GM19023 (cell line): ENCODE measurements around the gene SERPINA4.

ENCODE experiments used
- ATAC-seq: cut with Tn5 transposase; IDR thresholded peaks from one replicate; pipeline ENCODE4 v1.9.1; 2021; ENCODE audit warnings: mild to moderate bottlenecking, moderate library complexity; ENCODE audit not compliant: unreplicated experiment

Gene SERPINA4

GRCh38 chr14:94542111-94542810 lies 19.0 kb upstream of the SERPINA4 start:
- ATAC-seq: no peak

- ATAC-seq: no peak
Observed at GRCh38 chr14:94542811-94543440, 18.3 kb upstream of the SERPINA4 start.

GRCh38 chr14:94543449-94544124 lies 17.7 kb upstream of the SERPINA4 start:
- no peak for ATAC-seq

- ATAC-seq: no peak
Observed at GRCh38 chr14:94544726-94545125, 16.5 kb upstream of the SERPINA4 start.

GRCh38 chr14:94545131-94545841 lies 16.0 kb upstream of the SERPINA4 start:
- no peak for ATAC-seq

- ATAC-seq: no peak
Observed at GRCh38 chr14:94547151-94547680, 14.0 kb upstream of the SERPINA4 start.

GRCh38 chr14:94547726-94548125 lies 13.5 kb upstream of the SERPINA4 start:
- ATAC-seq: no peak

- ATAC-seq: no peak
Observed at GRCh38 chr14:94548131-94548998, 12.9 kb upstream of the SERPINA4 start.

- ATAC-seq: no peak
Observed at GRCh38 chr14:94548999-94549985, 11.9 kb upstream of the SERPINA4 start.

- ATAC-seq: no peak
Observed at GRCh38 chr14:94550041-94550440, 11.2 kb upstream of the SERPINA4 start.

GRCh38 chr14:94555991-94556390 lies 5.3 kb upstream of the SERPINA4 start:
- ATAC-seq: no peak

GRCh38 chr14:94557327-94557726 lies 3.9 kb upstream of the SERPINA4 start:
- ATAC-seq: no peak

- ATAC-seq: no peak
Observed at GRCh38 chr14:94558842-94559241, 2.4 kb upstream of the SERPINA4 start.

- no peak for ATAC-seq
Observed at GRCh38 chr14:94559638-94560290, 1.5 kb upstream of the SERPINA4 start.

GRCh38 chr14:94560291-94560665 lies 964 bp upstream of the SERPINA4 start:
- ATAC-seq: no peak

- ATAC-seq: no peak
Observed at GRCh38 chr14:94561656-94562010, 391 bp downstream of the SERPINA4 start.

- ATAC-seq: no peak
Observed at GRCh38 chr14:94562022-94562421, 780 bp downstream of the SERPINA4 start.

- ATAC-seq: no peak
Observed at GRCh38 chr14:94562941-94563883, 2.0 kb downstream of the SERPINA4 start.
